GM19455 (cell line): ENCODE measurements around the gene KRT80.

Experiments used
- ATAC-seq: cut with Tn5 transposase; IDR thresholded peaks from one replicate; pipeline ENCODE4 v1.9.1; 2021; ENCODE audit not compliant: unreplicated experiment

KRT80 gene

GRCh38 chr12:52229836-52230343, 38.1 kb upstream of the KRT80 start:
- no peak for ATAC-seq

GRCh38 chr12:52228931-52229330, 37.1 kb upstream of the KRT80 start:
- no peak for ATAC-seq

- ATAC-seq: no peak
Observed at GRCh38 chr12:52228366-52228765, 36.6 kb upstream of the KRT80 start.

GRCh38 chr12:52227606-52228166, 35.9 kb upstream of the KRT80 start:
- no peak for ATAC-seq

GRCh38 chr12:52226446-52226845, 34.6 kb upstream of the KRT80 start:
- ATAC-seq: no peak

GRCh38 chr12:52225752-52226151, 33.9 kb upstream of the KRT80 start:
- ATAC-seq: no peak

GRCh38 chr12:52224151-52224550, 32.3 kb upstream of the KRT80 start:
- no peak for ATAC-seq

- no peak for ATAC-seq
Observed at GRCh38 chr12:52223406-52224039, 31.7 kb upstream of the KRT80 start.

- ATAC-seq: no peak
Observed at GRCh38 chr12:52222692-52223091, 30.9 kb upstream of the KRT80 start.

- no peak for ATAC-seq
Observed at GRCh38 chr12:52221912-52222457, 30.2 kb upstream of the KRT80 start.

GRCh38 chr12:52221070-52221781, 29.4 kb upstream of the KRT80 start:
- ATAC-seq: no peak

- no peak for ATAC-seq
Observed at GRCh38 chr12:52220477-52220876, 28.7 kb upstream of the KRT80 start.

GRCh38 chr12:52218001-52218400, 26.2 kb upstream of the KRT80 start:
- no peak for ATAC-seq

GRCh38 chr12:52217223-52217622, 25.4 kb upstream of the KRT80 start:
- ATAC-seq: no peak

GRCh38 chr12:52216807-52217206, 25.0 kb upstream of the KRT80 start:
- ATAC-seq: no peak

GRCh38 chr12:52216100-52216499, 24.3 kb upstream of the KRT80 start:
- ATAC-seq: no peak

GRCh38 chr12:52215587-52216031, 23.8 kb upstream of the KRT80 start:
- ATAC-seq: no peak

GRCh38 chr12:52214421-52214802, 22.6 kb upstream of the KRT80 start:
- no peak for ATAC-seq

GRCh38 chr12:52213564-52214420, 22.0 kb upstream of the KRT80 start:
- no peak for ATAC-seq

GRCh38 chr12:52212701-52213563, 21.1 kb upstream of the KRT80 start:
- ATAC-seq: no peak
